HTR-8/SVneo (cell line): ENCODE measurements around the gene TRDMT1.

Experiments
- DNase-seq: peaks from one replicate; pipeline ENCODE4 v3.0.0; 2011; ENCODE audit warnings: low spot score, mixed read lengths; ENCODE audit not compliant: insufficient read length
- FAIRE-seq: peaks from 2 replicates; lab custom pipeline; 2011; peaks lifted over from hg19 to GRCh38; lab: Jason Lieb, UNC

TRDMT1 gene

GRCh38 chr10:17113346-17113745, 88.1 kb downstream of the TRDMT1 start:
- DNase-seq, result peak; percentile 11
- FAIRE-seq, result no peak

GRCh38 chr10:17112566-17112965, 88.9 kb downstream of the TRDMT1 start:
- no peak for FAIRE-seq
- no peak for DNase-seq

- DNase-seq, result no peak
These were observed 91.8 kb downstream of the TRDMT1 start for GRCh38 chr10:17109475-17110207.

GRCh38 chr10:17109046-17109445, 92.4 kb downstream of the TRDMT1 start:
- DNase-seq, result no peak
- no peak for FAIRE-seq

More at GRCh38 chr10:17109475-17110207, 91.8 kb downstream of the TRDMT1 start:
- FAIRE-seq, result no peak

GRCh38 chr10:17106991-17107390, 94.5 kb downstream of the TRDMT1 start:
- FAIRE-seq, result no peak
- DNase-seq, result no peak

GRCh38 chr10:17101910-17102266, 99.6 kb downstream of the TRDMT1 start:
- DNase-seq (no peak), FAIRE-seq (no peak)

GRCh38 chr10:17101257-17101909, 100.1 kb downstream of the TRDMT1 start:
- no peak for FAIRE-seq
- DNase-seq, result no peak

GRCh38 chr10:17100586-17100985, 100.9 kb downstream of the TRDMT1 start:
- no peak for DNase-seq
- FAIRE-seq, result no peak

- FAIRE-seq (no peak), DNase-seq (no peak)
These were observed 103.5 kb downstream of the TRDMT1 start for GRCh38 chr10:17098012-17098411.
